ENCODE results near the gene PDLIM4. TPM values are rescaled to one million over a fixed set of nuclear protein-coding genes. Genes with fewer than 3 reads are reported as not detected.

Gene PDLIM4
- polyA plus RNA-seq, 1 donor (not counting 4 experiments of a cell fraction or from before 2014, with no cell fraction given): 38.3 TPM

DNA sequence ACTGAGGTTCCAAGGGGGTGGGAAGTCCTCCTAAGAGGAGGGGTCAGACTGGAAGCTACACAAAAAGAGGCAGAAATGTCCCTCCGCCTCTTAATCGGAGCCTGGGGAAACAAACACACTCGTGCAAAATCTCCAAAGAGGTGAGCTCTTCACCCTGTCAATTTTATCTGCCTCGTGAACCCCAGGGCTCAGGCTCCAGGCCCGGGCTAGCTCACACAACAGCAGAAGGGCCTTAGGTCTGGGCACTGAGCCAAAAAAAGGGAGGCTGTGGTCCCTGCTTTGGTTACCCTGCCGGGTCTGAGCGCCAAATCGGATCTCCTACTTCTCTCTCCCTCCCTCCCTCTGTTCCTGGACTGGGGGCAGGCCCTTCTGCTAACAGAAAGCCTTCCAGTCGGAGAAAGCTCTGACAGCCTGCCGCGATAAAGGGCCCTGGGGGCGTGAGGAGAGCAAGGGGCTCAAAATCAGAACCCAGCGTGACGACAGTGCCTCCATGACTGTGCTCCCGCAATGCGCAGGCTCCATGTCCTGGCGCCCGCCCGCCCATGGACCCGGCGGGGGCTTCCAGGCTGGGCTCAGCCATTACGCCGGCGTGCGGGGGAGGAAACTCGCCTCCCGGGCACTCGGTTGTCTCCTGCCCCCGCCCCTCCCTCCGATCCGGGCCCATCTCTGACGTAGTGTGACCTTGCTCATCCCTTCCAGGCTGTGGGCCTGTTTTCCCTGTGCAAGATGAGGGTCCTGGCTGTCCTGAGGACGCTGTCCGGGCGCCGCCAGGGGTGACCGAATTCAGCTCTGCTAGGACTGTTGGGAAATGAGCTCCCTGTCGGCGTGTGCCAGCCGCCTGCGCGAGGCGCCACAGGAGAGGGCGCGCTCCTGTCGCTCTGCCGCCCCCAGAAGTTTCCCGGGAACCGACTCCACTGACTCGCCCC, 35.8 kb downstream of the PDLIM4 start:
- Histone ChIP-seq H3K4me2 (ENCODE audit: control insufficient read depth, extremely low read depth, insufficient read depth, low read depth, low read length) (peak overlapping the region; percentile 93), H3K9me3 (ENCODE audit: control insufficient read depth, low read depth, low read length) (no peaks in the 10 kb centered on the region), H3K79me2 (ENCODE audit: control insufficient read depth, insufficient read depth, low read length) (peaks cover 3% of the 10 kb centered on the region), H3K36me3 (ENCODE audit: control insufficient read depth in 2 of 2, extremely low read depth in 1 of 2, insufficient read depth in 2 of 2, low read length in 2 of 2) (no peaks in the 10 kb centered on the region), H3K9me1 (ENCODE audit: control insufficient read depth, extremely low read depth, insufficient read depth, low read length) (no peaks in the 10 kb centered on the region), H3K27me3 (ENCODE audit: control insufficient read depth, extremely low read depth, insufficient read depth, low read length) (no peaks in the 10 kb centered on the region), H3K9ac (ENCODE audit: control insufficient read depth, extremely low read depth, insufficient read depth, low read length) (peak overlapping the region; percentile 87), H3K4me1 (ENCODE audit: control insufficient read depth, extremely low read depth, insufficient read depth, low read length) (peaks cover 23% of the 10 kb centered on the region), H2AFZ (ENCODE audit: control insufficient read depth, low read length) (peak overlapping the region; percentile 90), H4K20me1 (ENCODE audit: control insufficient read depth, extremely low read depth, insufficient read depth, low read length) (no peaks in the 10 kb centered on the region), H3K4me3 (ENCODE audit: control insufficient read depth in 2 of 3, extremely low read depth in 1 of 3, insufficient read depth in 2 of 3, low read depth in 1 of 3, low read length in 3 of 3) (peak overlapping the region; percentile 55 to 83 (median 79)), H3K27ac (ENCODE audit: control insufficient read depth, insufficient read depth, low read length) (peak overlapping the region; percentile 90)
- no peak for TF ChIP-seq EZH2 (IDR thresholded peaks at IDR 0.05; ENCODE audit: low read length)
- TF ChIP-seq, protein P1, sequence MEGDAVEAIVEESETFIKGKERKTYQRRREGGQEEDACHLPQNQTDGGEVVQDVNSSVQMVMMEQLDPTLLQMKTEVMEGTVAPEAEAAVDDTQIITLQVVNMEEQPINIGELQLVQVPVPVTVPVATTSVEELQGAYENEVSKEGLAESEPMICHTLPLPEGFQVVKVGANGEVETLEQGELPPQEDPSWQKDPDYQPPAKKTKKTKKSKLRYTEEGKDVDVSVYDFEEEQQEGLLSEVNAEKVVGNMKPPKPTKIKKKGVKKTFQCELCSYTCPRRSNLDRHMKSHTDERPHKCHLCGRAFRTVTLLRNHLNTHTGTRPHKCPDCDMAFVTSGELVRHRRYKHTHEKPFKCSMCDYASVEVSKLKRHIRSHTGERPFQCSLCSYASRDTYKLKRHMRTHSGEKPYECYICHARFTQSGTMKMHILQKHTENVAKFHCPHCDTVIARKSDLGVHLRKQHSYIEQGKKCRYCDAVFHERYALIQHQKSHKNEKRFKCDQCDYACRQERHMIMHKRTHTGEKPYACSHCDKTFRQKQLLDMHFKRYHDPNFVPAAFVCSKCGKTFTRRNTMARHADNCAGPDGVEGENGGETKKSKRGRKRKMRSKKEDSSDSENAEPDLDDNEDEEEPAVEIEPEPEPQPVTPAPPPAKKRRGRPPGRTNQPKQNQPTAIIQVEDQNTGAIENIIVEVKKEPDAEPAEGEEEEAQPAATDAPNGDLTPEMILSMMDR (optimal IDR thresholded peaks at IDR 0.05 in 1 of 3, IDR thresholded peaks at IDR 0.05 in 1 of 3, conservative IDR thresholded peaks at IDR 0.05 in 1 of 3; ENCODE audit: extremely low read depth in 1 of 3, insufficient read depth in 2 of 3, low read length in 3 of 3): peak in 1 of 3 experiments; percentile 18
- dilution Hi-C loops (cut with MboI; ENCODE audit: extremely low pct_ligation_motif_present, low sequenced_read_pairs): no loop called here
- FAIRE-seq (no peak), DNase-seq (ENCODE audit: low read depth, low spot score) (no peak)

GRCh38 chr5:132293992-132294727, 36.7 kb downstream of the PDLIM4 start, which contains the start of gene SLC22A4:
Gene SLC22A4 (plus strand): TSS chr5:132294394. CDS start chr5:132294617, 223 bp downstream.
- FAIRE-seq: no peak
- Histone ChIP-seq H2AFZ (ENCODE audit: control insufficient read depth, low read length) (peak within 1 kb of the TSS; percentile 90), H3K4me2 (ENCODE audit: control insufficient read depth, extremely low read depth, insufficient read depth, low read depth, low read length) (peak within 1 kb of the TSS; percentile 93), H3K36me3 (ENCODE audit: control insufficient read depth in 2 of 2, extremely low read depth in 1 of 2, insufficient read depth in 2 of 2, low read length in 2 of 2) (no peaks in the 10 kb centered on the region), H3K4me3 (ENCODE audit: control insufficient read depth in 2 of 3, extremely low read depth in 1 of 3, insufficient read depth in 2 of 3, low read depth in 1 of 3, low read length in 3 of 3) (peak within 1 kb of the TSS; percentile 55 to 83 (median 79)), H3K9ac (ENCODE audit: control insufficient read depth, extremely low read depth, insufficient read depth, low read length) (peak within 1 kb of the TSS; percentile 87), H3K27me3 (ENCODE audit: control insufficient read depth, extremely low read depth, insufficient read depth, low read length) (no peaks in the 10 kb centered on the region), H3K27ac (ENCODE audit: control insufficient read depth, insufficient read depth, low read length) (peak within 1 kb of the TSS; percentile 90), H3K79me2 (ENCODE audit: control insufficient read depth, insufficient read depth, low read length) (peaks cover 3% of the 10 kb centered on the region), H3K9me3 (ENCODE audit: control insufficient read depth, low read depth, low read length) (no peaks in the 10 kb centered on the region), H3K9me1 (ENCODE audit: control insufficient read depth, extremely low read depth, insufficient read depth, low read length) (no peaks in the 10 kb centered on the region), H3K4me1 (ENCODE audit: control insufficient read depth, extremely low read depth, insufficient read depth, low read length) (peaks cover 23% of the 10 kb centered on the region), H4K20me1 (ENCODE audit: control insufficient read depth, extremely low read depth, insufficient read depth, low read length) (no peaks in the 10 kb centered on the region)
- TF ChIP-seq EZH2 (IDR thresholded peaks at IDR 0.05; ENCODE audit: low read length): no peak
- TF ChIP-seq, protein P1 (optimal IDR thresholded peaks at IDR 0.05 in 1 of 3, IDR thresholded peaks at IDR 0.05 in 1 of 3, conservative IDR thresholded peaks at IDR 0.05 in 1 of 3; ENCODE audit: extremely low read depth in 1 of 3, insufficient read depth in 2 of 3, low read length in 3 of 3): no peak
- dilution Hi-C loops (cut with MboI; ENCODE audit: extremely low pct_ligation_motif_present, low sequenced_read_pairs): no loop called here
- DNase-seq (ENCODE audit: low read depth, low spot score): peak; percentile 30

All from keratinocyte (primary cell).